ENCODE results near the gene DYRK3.

Gene DYRK3

GRCh38 chr1:206684003-206684402 lies 48.7 kb downstream of the DYRK3 start:
- DNase-seq (ENCODE audit: low read depth in 2 of 2): no peak

- peak; percentile 52 to 68 for DNase-seq (ENCODE audit: low read depth in 2 of 2)
Measured at GRCh38 chr1:206684478-206685333, 49.4 kb downstream of the DYRK3 start, which contains the start of gene MAPKAPK2. Gene MAPKAPK2 (plus strand): TSS chr1:206684905. CDS start chr1:206685230, 325 bp downstream.

GRCh38 chr1:206685334-206685768 lies 50.0 kb downstream of the DYRK3 start:
- peak in 1 of 2 donors; percentile 48 for DNase-seq (ENCODE audit: low read depth in 2 of 2)

- DNase-seq (ENCODE audit: low read depth in 2 of 2): peak in 1 of 2 donors; percentile 24
Measured at GRCh38 chr1:206685769-206686477, 50.6 kb downstream of the DYRK3 start.

GRCh38 chr1:206686478-206687249 lies 51.3 kb downstream of the DYRK3 start:
- peak in 1 of 2 donors; percentile 23 for DNase-seq (ENCODE audit: low read depth in 2 of 2)

- no peak for DNase-seq (ENCODE audit: low read depth in 2 of 2)
Measured at GRCh38 chr1:206687251-206687914, 52.0 kb downstream of the DYRK3 start.

GRCh38 chr1:206687915-206688442 lies 52.6 kb downstream of the DYRK3 start:
- no peak for DNase-seq (ENCODE audit: low read depth in 2 of 2)

GRCh38 chr1:206690516-206690915 lies 55.2 kb downstream of the DYRK3 start:
- no peak for DNase-seq (ENCODE audit: low read depth in 2 of 2)

GRCh38 chr1:206691604-206692003 lies 56.3 kb downstream of the DYRK3 start:
- no peak for DNase-seq (ENCODE audit: low read depth in 2 of 2)

GRCh38 chr1:206693029-206693428 lies 57.7 kb downstream of the DYRK3 start:
- no peak for DNase-seq (ENCODE audit: low read depth in 2 of 2)

GRCh38 chr1:206693592-206693991 lies 58.3 kb downstream of the DYRK3 start:
- no peak for DNase-seq (ENCODE audit: low read depth in 2 of 2)

GRCh38 chr1:206694171-206695124 lies 59.1 kb downstream of the DYRK3 start:
- DNase-seq (ENCODE audit: low read depth in 2 of 2): no peak

GRCh38 chr1:206695733-206696132 lies 60.4 kb downstream of the DYRK3 start:
- DNase-seq (ENCODE audit: low read depth in 2 of 2): no peak

GRCh38 chr1:206696812-206697585 lies 61.7 kb downstream of the DYRK3 start:
- DNase-seq (ENCODE audit: low read depth in 2 of 2): no peak

GRCh38 chr1:206698011-206698410 lies 62.7 kb downstream of the DYRK3 start:
- no peak for DNase-seq (ENCODE audit: low read depth in 2 of 2)

Data from stimulated activated CD8-positive, alpha-beta memory T cell treated with anti-CD3 and anti-CD28 coated beads, Interleukin-7, amount 100 ng/mL, for 4 hours (primary cell).